HG02623 (cell line): ENCODE measurements around the gene ELOVL6.
A peak's percentile ranks its signal among the peaks of the same experiment; 100 is the strongest.

Source experiments
- ATAC-seq: cut with Tn5 transposase; IDR thresholded peaks from one replicate; pipeline ENCODE4 v1.9.1; 2021; ENCODE audit warnings: moderate library complexity; ENCODE audit not compliant: unreplicated experiment

The ELOVL6 gene

GRCh38 chr4:110129544-110129943 lies 68.9 kb downstream of the ELOVL6 start:
- ATAC-seq, result no peak

GRCh38 chr4:110128472-110128919 lies 69.9 kb downstream of the ELOVL6 start:
- no peak for ATAC-seq

GRCh38 chr4:110128029-110128428 lies 70.4 kb downstream of the ELOVL6 start:
- no peak for ATAC-seq

GRCh38 chr4:110124711-110125110 lies 73.7 kb downstream of the ELOVL6 start:
- peak; percentile 68 for ATAC-seq

GRCh38 chr4:110122201-110122600 lies 76.2 kb downstream of the ELOVL6 start:
- ATAC-seq, result no peak

GRCh38 chr4:110120506-110120905 lies 77.9 kb downstream of the ELOVL6 start:
- ATAC-seq, result no peak

GRCh38 chr4:110119880-110120279 lies 78.5 kb downstream of the ELOVL6 start:
- ATAC-seq, result no peak

GRCh38 chr4:110119337-110119736 lies 79.1 kb downstream of the ELOVL6 start:
- ATAC-seq, result no peak

- ATAC-seq, result no peak
Measured at GRCh38 chr4:110112056-110112455, 86.4 kb downstream of the ELOVL6 start.

- ATAC-seq, result no peak
Measured at GRCh38 chr4:110109455-110109854, 89.0 kb downstream of the ELOVL6 start.

GRCh38 chr4:110108960-110109359 lies 89.5 kb downstream of the ELOVL6 start:
- no peak for ATAC-seq

GRCh38 chr4:110108422-110108821 lies 90.0 kb downstream of the ELOVL6 start:
- ATAC-seq, result peak; percentile 91

GRCh38 chr4:110107866-110108265 lies 90.5 kb downstream of the ELOVL6 start:
- ATAC-seq, result no peak

GRCh38 chr4:110106931-110107296 lies 91.5 kb downstream of the ELOVL6 start:
- ATAC-seq, result peak; percentile 62

GRCh38 chr4:110104661-110105060 lies 93.8 kb downstream of the ELOVL6 start:
- no peak for ATAC-seq

GRCh38 chr4:110099638-110100037 lies 98.8 kb downstream of the ELOVL6 start:
- ATAC-seq, result no peak

- ATAC-seq, result no peak
Measured at GRCh38 chr4:110096405-110096804, 102.0 kb downstream of the ELOVL6 start.

GRCh38 chr4:110092646-110093045 lies 105.8 kb downstream of the ELOVL6 start:
- no peak for ATAC-seq

GRCh38 chr4:110091434-110092140 lies 106.8 kb downstream of the ELOVL6 start:
- ATAC-seq, result no peak

GRCh38 chr4:110088670-110089069 lies 109.7 kb downstream of the ELOVL6 start:
- peak; percentile 60 for ATAC-seq

GRCh38 chr4:110087070-110087708 lies 111.2 kb downstream of the ELOVL6 start:
- no peak for ATAC-seq

GRCh38 chr4:110085131-110085530 lies 113.3 kb downstream of the ELOVL6 start:
- no peak for ATAC-seq

- ATAC-seq, result no peak
Measured at GRCh38 chr4:110084154-110084553, 114.3 kb downstream of the ELOVL6 start.
